K562 (cell line): ENCODE data around the gene MED28. TPM values are rescaled to one million over a fixed set of nuclear protein-coding genes. Genes with fewer than 3 reads are reported as not detected.

Source experiments
- ARNT ChIP-seq, 2 experiments: fragments of 450-650 bp; IDR thresholded peaks; 2 replicates each; pipeline ENCODE4 v1.6.1; 2016; ENCODE audit warnings: mild to moderate bottlenecking in 1 of 2
- ATF7 ChIP-seq: fragments of 450-650 bp; IDR thresholded peaks from 2 replicates; pipeline ENCODE4 v1.7.1; 2014; ENCODE audit warnings: mild to moderate bottlenecking, moderate library complexity
- CEBPG ChIP-seq, 3 experiments: fragments of 200-800 bp in 1 of 3; sonication (Bioruptor generic) in 1 of 3; sonication (generic) in 1 of 3; formaldehyde crosslinking in 1 of 3; IDR thresholded peaks in 2 of 3; conservative IDR thresholded peaks in 1 of 3; 2 replicates each; pipeline versions ENCODE4 v1.6.1 to v1.8.0; 2016 to 2022; ENCODE audit warnings: missing compliant biosample characterization in 2 of 3, missing genetic modification characterization in 2 of 3, mild to moderate bottlenecking in 1 of 3, missing genetic modification reagents in 1 of 3
- CHCHD3 ChIP-seq: fragments of 250-450 bp; sonication (Bioruptor Pico); IDR thresholded peaks from 2 replicates; pipeline ENCODE4 v2.1.2; 2022; ENCODE audit warnings: mild to moderate bottlenecking
- CXXC5 ChIP-seq: fragments of 250-450 bp; sonication (Bioruptor Pico); IDR thresholded peaks from 2 replicates; pipeline ENCODE4 v1.8.0; 2022; ENCODE audit warnings: inconsistent platforms, mild to moderate bottlenecking, moderate library complexity
- JUND ChIP-seq, 2 experiments: IDR thresholded peaks; 2 replicates in 1 of 2; 3 replicates in 1 of 2; pipeline ENCODE4 v1.6.1; 2011; ENCODE audit warnings: borderline replicate concordance in 2 of 2, low read depth in 2 of 2, low read length in 2 of 2, improper control_type of control experiment in 1 of 2, missing biosample characterization in 1 of 2, missing genetic modification characterization in 1 of 2, missing genetic modification reagents in 1 of 2
- MEF2A ChIP-seq: IDR thresholded peaks from 2 replicates; pipeline ENCODE4 v1.6.1; 2011; ENCODE audit warnings: low read depth, mild to moderate bottlenecking, low read length, moderate library complexity; ENCODE audit not compliant: control insufficient read depth
- MTA3 ChIP-seq: fragments of 450-650 bp; formaldehyde crosslinking; IDR thresholded peaks from 2 replicates; pipeline ENCODE4 v1.6.1; 2017; ENCODE audit warnings: mild to moderate bottlenecking, borderline replicate concordance
- PBX2 ChIP-seq, 2 experiments: IDR thresholded peaks in 1 of 2; conservative IDR thresholded peaks in 1 of 2; 2 replicates each; pipeline ENCODE4 v1.6.1; 2016; ENCODE audit warnings: low read depth in 2 of 2, mild to moderate bottlenecking in 1 of 2, missing compliant biosample characterization in 1 of 2, missing genetic modification characterization in 1 of 2, moderate library complexity in 1 of 2
- PHB2 ChIP-seq: fragments of 450-650 bp; IDR thresholded peaks from 2 replicates; pipeline ENCODE4 v1.6.1; 2017; ENCODE audit warnings: low read depth
- PTBP1 ChIP-seq: fragments of 200-400 bp; formaldehyde crosslinking; IDR thresholded peaks from 2 replicates; pipeline ENCODE4 v1.6.1; 2017; ENCODE audit warnings: low read depth, low read length
- SMAD4 ChIP-seq: fragments of 250-450 bp; sonication (Bioruptor Pico); conservative IDR thresholded peaks from 2 replicates; pipeline ENCODE4 v1.8.0; 2021; ENCODE audit warnings: inconsistent platforms, mild to moderate bottlenecking, moderate library complexity
- SOX6 ChIP-seq: fragments of 450-650 bp; IDR thresholded peaks from 2 replicates; pipeline ENCODE4 v1.6.1; 2014; ENCODE audit warnings: mild to moderate bottlenecking
- YY1 ChIP-seq, 3 experiments: IDR thresholded peaks; 2 replicates each; pipeline ENCODE4 v1.6.1; 2011; ENCODE audit warnings: low read length in 2 of 3, mild to moderate bottlenecking in 2 of 3, moderate library complexity in 2 of 3, borderline replicate concordance in 1 of 3, control low read depth in 1 of 3, low read depth in 1 of 3; ENCODE audit not compliant: insufficient read depth in 3 of 3, insufficient replicate concordance in 2 of 3, control insufficient read depth in 1 of 3, insufficient read length in 1 of 3; ENCODE audit errors: extremely low read depth in 1 of 3
- ZBTB11 ChIP-seq, 3 experiments: fragments of 200-800 bp in 1 of 3; fragments of 250-450 bp in 1 of 3; fragments of 450-650 bp in 1 of 3; sonication (Bioruptor Pico) in 1 of 3; sonication (Bioruptor generic) in 1 of 3; formaldehyde crosslinking in 1 of 3; IDR thresholded peaks; 2 replicates each; pipeline versions ENCODE4 v1.6.1 to v1.8.0; 2016 to 2022; ENCODE audit warnings: mild to moderate bottlenecking in 2 of 3, missing genetic modification characterization in 2 of 3, missing compliant biosample characterization in 1 of 3, moderate library complexity in 1 of 3
- ZNF583 ChIP-seq: fragments of 250-450 bp; sonication (Bioruptor Pico); IDR thresholded peaks from 2 replicates; pipeline ENCODE4 v1.4.0; 2020
- polyA plus RNA-seq, 8 experiments: library from polyadenylated mRNA; depleted of rRNA in 4 of 8; stranded (reverse) in 5 of 8; unstranded in 3 of 8; fragments of >200 nt; fragmentation: Nextera tagmentation in 2 of 8; fragmentation: Illumina TruSeq in 1 of 8; extraction: Ambion mirVana in 2 of 8; extraction: Trizol in 1 of 8; gene quantifications; 2 replicates each; pipeline versions ENCODE4 v1.2.1 to v1.2.3, GENCODE V29; 2011 to 2014; ENCODE audit warnings: inconsistent platforms in 1 of 8, missing spikeins in 1 of 8
- total RNA-seq, 7 experiments: library from RNA; depleted of rRNA in 6 of 7; stranded (reverse); fragments of >200 nt in 6 of 7; fragmentation: Illumina TruSeq in 2 of 7; extraction: Trizol in 2 of 7; gene quantifications; 2 replicates each; pipeline versions ENCODE4 v1.2.1 to v1.2.3, GENCODE V29; 2011 to 2021; ENCODE audit warnings: low replicate concordance in 1 of 7
- TF ChIP-seq, protein P1 (sequence below): fragments of 250-450 bp; sonication (Bioruptor Pico); IDR thresholded peaks from 2 replicates; pipeline ENCODE4 v1.8.0; 2021; ENCODE audit warnings: moderate library complexity, mild to moderate bottlenecking, inconsistent platforms

Gene MED28
- total and polyA plus RNA-seq, 9 of the 15 experiments (the other 6 are each of a cell fraction or from before 2014, with no cell fraction given): 15.5 to 93.8 (median 50.5) TPM

GRCh38 chr4:17670423-17670822 is 56.0 kb downstream of the MED28 start (continued):
- TF ChIP-seq ARNT (IDR thresholded peaks at IDR 0.05) (peak in 1 of 2 experiments; percentile 59; a peak in 1 of 4 replicates), JUND (IDR thresholded peaks at IDR 0.05; ENCODE audit: borderline replicate concordance, low read depth, low read length) (peak; percentile 55; the same call in 1 of the 2 replicates), JUND (tag; IDR thresholded peaks at IDR 0.05; ENCODE audit: borderline replicate concordance, low read depth, low read length) (peak; percentile 38; the same call in 1 of the 3 replicates), MEF2A (peak; percentile 94), CXXC5 (CRISPR knock-in tag) (0 out of 2 replicates have a peak, but pooled peaks have one; percentile 15), ATF7 (peak; percentile 73), SOX6 (peak; percentile 83), YY1 (IDR thresholded peaks at IDR 0.05; ENCODE audit: borderline replicate concordance in 1 of 3, control insufficient read depth in 1 of 3, extremely low read depth in 1 of 3, insufficient read depth in 3 of 3, insufficient read length in 1 of 3, insufficient replicate concordance in 2 of 3, low read depth in 1 of 3, low read length in 2 of 3) (peak in 1 of 3 experiments; percentile 79), CHCHD3 (CRISPR knock-in tag) (no peak), SMAD4 (peak; percentile 58; the same call in 1 of the 2 replicates), ZNF583 (no peak), PBX2 (CRISPR knock-in tag; IDR thresholded peaks at IDR 0.05; ENCODE audit: low read depth) (no peak), PBX2 (tag; conservative IDR thresholded peaks at IDR 0.05; ENCODE audit: low read depth) (peak; percentile 89), MTA3 (peak; percentile 74; the same call in 1 of the 2 replicates), PHB2 (peak; percentile 80), CEBPG (CRISPR knock-in tag; IDR thresholded peaks at IDR 0.05) (no peak), CEBPG (tag; conservative IDR thresholded peaks at IDR 0.05 in 1 of 2, IDR thresholded peaks at IDR 0.05 in 1 of 2) (no peak), ZBTB11 (CRISPR knock-in tag; IDR thresholded peaks at IDR 0.05) (peak in 1 of 3 experiments; percentile 49; a peak in 1 of 6 replicates), PTBP1 (no peak)
- TF ChIP-seq, protein P1, sequence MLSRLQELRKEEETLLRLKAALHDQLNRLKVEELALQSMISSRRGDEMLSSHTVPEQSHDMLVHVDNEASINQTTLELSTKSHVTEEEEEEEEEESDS (CRISPR knock-in tag): no peak
